GM20000 (cell line): Measurements from ENCODE around the gene MYMK.

ENCODE experiments used
- DNase-seq: peaks from one replicate; pipeline ENCODE4 v3.0.0; 2012; ENCODE audit warnings: low spot score
- CTCF ChIP-seq: IDR thresholded peaks from 2 replicates; pipeline ENCODE4 v1.5.1; 2012; ENCODE audit warnings: mild to moderate bottlenecking, control low read depth; ENCODE audit errors: extremely low read depth, missing control alignments

Gene MYMK

GRCh38 chr9:133477461-133477860, 47.3 kb downstream of the MYMK start:
- no peak for TF ChIP-seq CTCF
- no peak for DNase-seq

DNA sequence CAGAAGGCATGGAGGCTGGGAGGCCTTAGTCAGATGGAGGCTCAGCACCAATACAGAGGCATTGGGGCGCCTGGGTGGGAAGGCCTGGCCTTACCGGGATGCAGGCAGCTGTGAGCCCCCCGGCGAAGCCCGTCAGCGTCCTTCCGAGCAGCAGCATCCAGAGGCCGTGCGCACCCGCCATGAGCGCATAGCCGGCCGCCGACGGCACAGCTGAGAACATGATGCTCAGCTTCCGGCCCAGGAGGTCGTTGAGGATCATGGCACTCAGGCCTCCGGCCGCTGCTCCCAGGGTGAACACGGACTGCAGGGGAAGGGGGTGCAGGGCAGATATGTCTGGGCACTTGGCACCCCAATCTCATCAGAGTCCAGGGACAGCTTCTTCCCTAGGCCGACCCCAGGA, 47.8 kb downstream of the MYMK start:
- DNase-seq, result no peak
- TF ChIP-seq CTCF, result no peak

DNA sequence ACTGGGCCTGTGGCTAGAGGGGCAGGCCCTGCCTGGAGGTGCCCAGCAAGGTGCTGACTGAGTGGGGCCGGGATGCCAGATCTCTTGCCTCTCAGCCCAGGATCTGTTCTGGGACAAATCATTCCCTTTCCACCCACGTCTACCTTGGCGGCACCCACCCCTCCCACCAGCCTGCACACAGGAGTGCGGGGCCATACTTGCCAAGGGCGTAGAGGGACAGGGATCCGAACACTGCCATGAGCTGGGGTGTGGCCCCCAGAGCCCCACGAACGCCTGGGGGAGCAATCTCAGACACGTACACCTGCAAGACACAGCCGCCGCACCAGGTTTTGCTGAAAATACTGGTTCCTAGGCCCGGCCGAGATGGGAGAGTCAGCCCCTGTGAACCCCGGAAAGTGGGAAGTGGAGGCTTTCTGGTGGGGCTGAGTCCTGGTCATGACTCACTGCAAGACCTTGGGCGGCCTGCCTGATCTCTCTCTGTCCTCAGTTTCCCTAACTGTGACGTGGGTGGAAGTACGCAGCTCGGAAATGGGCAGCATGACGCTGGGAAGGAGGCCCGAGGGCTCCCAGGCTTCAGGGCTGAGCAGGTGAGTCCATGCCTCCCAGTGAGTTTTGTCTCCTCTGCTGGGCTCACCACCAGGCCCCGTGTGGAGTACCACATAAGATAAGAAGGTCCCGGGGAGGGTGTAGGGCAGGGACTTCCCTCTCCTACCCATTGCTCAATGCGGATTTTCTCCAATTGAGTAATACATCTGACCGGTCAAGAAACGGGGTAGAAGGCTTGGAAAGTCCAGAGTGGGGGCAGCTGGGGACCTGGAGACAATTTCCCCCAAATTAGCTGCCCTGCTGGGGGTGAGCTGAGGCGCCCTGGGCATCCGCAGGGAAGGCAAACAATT, 48.5 kb downstream of the MYMK start:
- no peak for TF ChIP-seq CTCF
- no peak for DNase-seq

GRCh38 chr9:133475292-133476012, 49.3 kb downstream of the MYMK start:
- TF ChIP-seq CTCF, result no peak
- DNase-seq, result no peak

DNA sequence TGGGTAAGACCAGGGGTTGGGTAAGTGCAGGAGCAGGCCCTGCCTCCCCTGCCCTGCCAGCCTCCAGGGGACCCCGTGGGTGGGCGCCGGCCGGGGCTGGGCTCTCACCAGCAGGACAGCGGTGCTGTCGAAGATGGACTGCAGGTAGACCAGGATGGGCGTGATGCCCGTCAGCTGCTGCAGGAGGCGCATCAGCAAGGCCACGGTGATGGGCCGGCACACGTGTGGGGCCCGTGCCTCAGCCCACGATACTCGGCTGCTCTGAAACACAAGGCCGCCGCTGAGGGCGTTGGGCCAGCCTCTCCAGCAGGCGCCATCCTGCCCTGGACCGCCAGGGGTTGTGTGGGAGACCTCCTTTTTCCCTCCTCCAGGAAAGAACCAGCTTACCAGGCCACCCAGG, 49.9 kb downstream of the MYMK start:
- DNase-seq, result no peak
- TF ChIP-seq CTCF, result no peak

DNA sequence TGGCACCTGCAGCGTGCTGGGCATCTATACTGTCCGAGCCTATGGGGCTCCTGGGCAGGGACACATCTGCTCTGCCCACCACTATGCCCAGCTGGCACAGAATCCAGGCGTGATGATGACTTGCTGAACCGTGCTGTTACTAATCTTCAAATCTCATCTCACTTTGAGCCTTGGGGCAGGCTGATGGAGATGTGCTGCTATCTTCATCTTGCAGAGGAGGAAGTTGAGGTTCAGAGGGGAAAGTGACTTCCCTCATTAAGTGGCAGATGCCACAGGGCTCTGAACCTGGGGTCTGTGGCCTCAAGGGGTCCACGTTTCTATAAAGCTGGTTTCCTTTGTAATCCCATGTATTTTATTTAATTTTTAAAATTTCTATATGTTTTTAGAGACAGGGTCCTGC, 50.5 kb downstream of the MYMK start:
- no peak for TF ChIP-seq CTCF
- DNase-seq, result no peak

DNA sequence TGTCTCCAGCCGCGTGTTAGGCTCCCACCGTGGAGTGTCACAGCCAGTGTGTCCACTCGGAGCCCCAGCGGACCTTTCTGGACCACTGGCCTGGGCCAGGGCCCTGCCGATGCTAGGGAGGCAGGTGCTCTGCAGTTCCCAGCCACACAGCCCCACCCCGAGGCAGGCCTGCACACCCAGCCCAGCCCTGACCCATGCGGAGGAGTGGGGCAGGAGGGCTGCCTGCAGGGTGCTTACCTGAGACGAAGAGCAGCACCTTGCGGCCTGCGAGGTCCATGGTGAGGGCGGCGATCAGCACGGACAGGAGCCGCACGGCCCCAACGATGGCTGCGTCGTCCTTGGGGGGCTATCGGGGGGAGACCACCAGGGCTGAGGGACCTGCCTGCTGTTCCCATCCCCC, 51.0 kb downstream of the MYMK start:
- TF ChIP-seq CTCF, result no peak
- no peak for DNase-seq
